B cell (primary cell): Measurements from ENCODE around the gene ZFC3H1. TPM values are rescaled to one million over a fixed set of nuclear protein-coding genes. Genes with fewer than 3 reads are reported as not detected.

Experiments
- ATAC-seq: fragments of 200-7000 bp; cut with Tn5 transposase; one replicate; pipeline ENCODE4 v1.10.0; 2021; ENCODE audit warnings: low read depth, mild to moderate bottlenecking, moderate number of reproducible peaks, moderate library complexity
- CTCF ChIA-PET: fragments of 350-600 bp; sonication (Branson Sonifier 250); formaldehyde crosslinking; loops from one replicate; lab custom pipeline; 2021; ENCODE audit warnings: antibody characterized with exemption, inconsistent platforms; lab: Charles Lee
- POLR2A ChIA-PET: fragments of 350-600 bp; sonication (Branson Sonifier 250); formaldehyde crosslinking; loops from one replicate; lab custom pipeline; 2021; ENCODE audit warnings: antibody characterized with exemption; lab: Charles Lee
- DNase-seq: peaks from one replicate; pipeline ENCODE4 v3.0.0; 2013
- H2AFZ ChIP-seq: 2 replicates; pipeline ENCODE4 v1.6.1; 2012; ENCODE audit warnings: mild to moderate bottlenecking, low read depth, low read length; ENCODE audit not compliant: insufficient read depth, poor library complexity, severe bottlenecking
- H3K27ac ChIP-seq, 2 donors: 1 replicate in 1 of 2; 2 replicates in 1 of 2; pipeline ENCODE4 v1.5.1; 2012 to 2013; ENCODE audit warnings: low read length in 2 of 2, mild to moderate bottlenecking in 2 of 2, moderate library complexity in 1 of 2
- H3K27me3 ChIP-seq, 4 experiments: fragments of 200-600 bp in 1 of 4; sonication (generic) in 1 of 4; replicated peaks in 1 of 4; 1 replicate in 2 of 4; 2 replicates in 2 of 4; pipeline versions ENCODE4 v1.6.1 to v1.7.0; 2013 to 2016; ENCODE audit warnings: low read length in 3 of 4, mild to moderate bottlenecking in 2 of 4, mixed read lengths in 1 of 4, moderate library complexity in 1 of 4; ENCODE audit not compliant: insufficient read depth in 4 of 4, control insufficient read depth in 3 of 4; ENCODE audit errors: control extremely low read depth in 1 of 4
- H3K36me3 ChIP-seq, 2 experiments: replicated peaks in 1 of 2; 1 replicate in 1 of 2; 2 replicates in 1 of 2; pipeline versions ENCODE4 v1.6.1 to v1.7.1; 2013; ENCODE audit warnings: low read length in 1 of 2; ENCODE audit not compliant: insufficient read depth in 2 of 2, control insufficient read depth in 1 of 2; ENCODE audit errors: control extremely low read depth in 1 of 2, extremely low read depth in 1 of 2
- H3K4me1 ChIP-seq, 2 donors: fragments of 200-600 bp in 1 of 2; sonication (generic) in 1 of 2; 1 replicate in 1 of 2; 2 replicates in 1 of 2; pipeline versions ENCODE4 v1.5.1 to v1.6.1; 2013 to 2017; ENCODE audit warnings: low read length in 2 of 2; ENCODE audit not compliant: control insufficient read depth in 2 of 2, insufficient read depth in 2 of 2
- H3K4me2 ChIP-seq: replicated peaks from 2 replicates; pipeline ENCODE3; 2012; ENCODE audit warnings: mild to moderate bottlenecking, low read depth, low read length; ENCODE audit not compliant: poor library complexity, severe bottlenecking
- H3K4me3 ChIP-seq, 5 experiments: fragments of 200-600 bp in 1 of 5; sonication (generic) in 1 of 5; 1 replicate in 3 of 5; 2 replicates in 2 of 5; pipeline versions ENCODE4 v1.5.1 to v1.7.0; 2011 to 2016; ENCODE audit warnings: low read length in 4 of 5, mild to moderate bottlenecking in 4 of 5, low read depth in 2 of 5, control low read depth in 1 of 5, moderate library complexity in 1 of 5; ENCODE audit not compliant: insufficient read depth in 1 of 5; ENCODE audit errors: control extremely low read depth in 1 of 5, extremely low read depth in 1 of 5
- H3K79me2 ChIP-seq: fragments of 200-600 bp; sonication (generic); one replicate; pipeline ENCODE4 v1.6.0; 2016; ENCODE audit warnings: low read length; ENCODE audit not compliant: control insufficient read depth, insufficient read depth
- H3K9ac ChIP-seq: fragments of 200-600 bp; sonication (generic); 2 replicates; pipeline ENCODE4 v1.6.1; 2017; ENCODE audit warnings: mild to moderate bottlenecking, low read length, moderate library complexity
- H3K9me3 ChIP-seq, 3 donors: one replicate each; pipeline versions ENCODE4 v1.6.1 to v1.7.1; 2013; ENCODE audit warnings: low read length in 2 of 3; ENCODE audit not compliant: control insufficient read depth in 2 of 3, insufficient read depth in 1 of 3; ENCODE audit errors: control extremely low read depth in 1 of 3
- H4K20me1 ChIP-seq: 2 replicates; pipeline ENCODE4 v1.6.0; 2012; ENCODE audit warnings: mild to moderate bottlenecking, low read length; ENCODE audit not compliant: insufficient read depth, control insufficient read depth, poor library complexity, severe bottlenecking
- H3K27ac Mint-ChIP-seq: one replicate; pipeline ENCODE4 v1.8.0; 2021; ENCODE audit warnings: mixed read lengths
- H3K27me3 Mint-ChIP-seq: one replicate; pipeline ENCODE4 v1.8.0; 2021; ENCODE audit warnings: mixed read lengths
- H3K4me1 Mint-ChIP-seq: one replicate; pipeline ENCODE4 v1.8.0; 2021; ENCODE audit warnings: mixed read lengths
- H3K4me3 Mint-ChIP-seq: one replicate; pipeline ENCODE4 v1.8.0; 2021; ENCODE audit warnings: mixed read lengths
- H3K9me3 Mint-ChIP-seq: one replicate; pipeline ENCODE4 v1.8.0; 2022; ENCODE audit warnings: mixed read lengths; ENCODE audit not compliant: insufficient read depth
- EZH2 ChIP-seq: IDR thresholded peaks from 2 replicates; pipeline ENCODE4 v1.6.1; 2012; ENCODE audit warnings: borderline replicate concordance, low read depth, mild to moderate bottlenecking, moderate library complexity, low read length; ENCODE audit not compliant: insufficient read depth, poor library complexity, severe bottlenecking
- WGBS: methylation state at CpG from one replicate; pipeline ENCODE4 v1.1.5; 2013; ENCODE audit warnings: missing lambda C conversion rate; ENCODE audit not compliant: insufficient coverage; 5-methylcytosine and 5-hydroxymethylcytosine counted together
- intact Hi-C: fragments of 100-400 bp; cut with micrococcal nuclease; formaldehyde crosslinking; loops from one replicate; pipeline ENCODE4 v1.10.0; 2022
- polyA plus RNA-seq: library from polyadenylated mRNA; depleted of rRNA; stranded (reverse); fragments of >200 nt; gene quantifications from 2 replicates; pipeline ENCODE4 v1.2.3, GENCODE V29; 2012
- total RNA-seq, 2 donors: library from RNA; stranded (reverse); fragments of 120-200 nt in 1 of 2; gene quantifications; 1 replicate in 1 of 2; 2 replicates in 1 of 2; pipeline versions ENCODE4 v1.2.3 to v1.2.4, GENCODE V29; 2013 to 2022
- TF ChIP-seq, protein P1 (sequence below): fragments of 200-600 bp; IDR thresholded peaks from one replicate; pipeline ENCODE4 v1.8.0; 2022; ENCODE audit warnings: antibody characterized with exemption, mild to moderate bottlenecking

ZFC3H1 gene
- total and polyA plus RNA-seq, 2 donors (not counting 1 experiment from before 2014, with no cell fraction given), result 55.9 to 141 TPM

DNA sequence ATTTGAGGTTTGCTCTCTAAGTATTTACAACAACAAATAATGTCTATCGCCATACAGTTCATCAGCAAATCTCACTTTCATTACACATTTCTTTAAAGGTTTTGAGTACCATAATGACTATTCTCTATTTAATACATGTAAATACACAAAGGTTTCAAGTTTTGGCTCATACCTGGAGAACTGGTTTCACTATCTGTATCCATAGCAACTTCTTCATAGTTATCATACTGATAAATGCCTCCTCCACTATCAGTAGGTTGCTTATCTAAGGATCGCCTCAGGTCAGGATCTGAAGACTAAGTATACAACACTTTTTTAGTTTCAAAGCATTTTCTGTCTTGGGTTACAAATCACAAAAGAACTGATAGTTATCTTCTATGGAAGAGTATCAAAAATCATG is 21.4 kb downstream of the ZFC3H1 start:
- H3K4me2 ChIP-seq, result no peak overlapping the region
- no peak for TF ChIP-seq EZH2
- TF ChIP-seq, protein P1, sequence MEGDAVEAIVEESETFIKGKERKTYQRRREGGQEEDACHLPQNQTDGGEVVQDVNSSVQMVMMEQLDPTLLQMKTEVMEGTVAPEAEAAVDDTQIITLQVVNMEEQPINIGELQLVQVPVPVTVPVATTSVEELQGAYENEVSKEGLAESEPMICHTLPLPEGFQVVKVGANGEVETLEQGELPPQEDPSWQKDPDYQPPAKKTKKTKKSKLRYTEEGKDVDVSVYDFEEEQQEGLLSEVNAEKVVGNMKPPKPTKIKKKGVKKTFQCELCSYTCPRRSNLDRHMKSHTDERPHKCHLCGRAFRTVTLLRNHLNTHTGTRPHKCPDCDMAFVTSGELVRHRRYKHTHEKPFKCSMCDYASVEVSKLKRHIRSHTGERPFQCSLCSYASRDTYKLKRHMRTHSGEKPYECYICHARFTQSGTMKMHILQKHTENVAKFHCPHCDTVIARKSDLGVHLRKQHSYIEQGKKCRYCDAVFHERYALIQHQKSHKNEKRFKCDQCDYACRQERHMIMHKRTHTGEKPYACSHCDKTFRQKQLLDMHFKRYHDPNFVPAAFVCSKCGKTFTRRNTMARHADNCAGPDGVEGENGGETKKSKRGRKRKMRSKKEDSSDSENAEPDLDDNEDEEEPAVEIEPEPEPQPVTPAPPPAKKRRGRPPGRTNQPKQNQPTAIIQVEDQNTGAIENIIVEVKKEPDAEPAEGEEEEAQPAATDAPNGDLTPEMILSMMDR, result no peak
- no peak overlapping the region for H3K27ac ChIP-seq
- peaks cover 0 to 3% of the 10 kb centered on the region in 2 donors for H3K4me1 ChIP-seq
- ChIA-PET CTCF (interaction anchor here (1.0 kb wide), 1 partner anchor 105 kb away, joined by 8 read pairs; no protein-coding TSS in a partner anchor), POLR2A (interaction anchor here (0.8 kb wide), 1 partner anchor 105 kb away, joined by 3 read pairs; no protein-coding TSS in a partner anchor)
- no peak overlapping the region for H3K9ac ChIP-seq
- Mint-ChIP-seq H3K4me3 (no peak overlapping the region), H3K27ac (no peak overlapping the region), H3K4me1 (peaks cover 10% of the 10 kb centered on the region), H3K27me3 (no peaks in the 10 kb centered on the region), H3K9me3 (no peaks in the 10 kb centered on the region)
- H3K4me3 ChIP-seq, result no peak overlapping the region
- H3K27me3 ChIP-seq, result no peaks in the 10 kb centered on the region
- ATAC-seq (no peak), DNase-seq (no peak)
- WGBS, result no CpG with 5 or more reads among the region's 2 CpGs
- intact Hi-C loops, result no loop called here
- peaks cover 22% of the 10 kb centered on the region for H3K79me2 ChIP-seq
- H2AFZ ChIP-seq, result no peak overlapping the region
- H3K36me3 ChIP-seq, result peaks cover 18 to 81% of the 10 kb centered on the region in 2 experiments
- no peaks in the 10 kb centered on the region for H3K9me3 ChIP-seq
- H4K20me1 ChIP-seq, result no peaks in the 10 kb centered on the region

GRCh38 chr12:71641390-71641789 is 22.3 kb downstream of the ZFC3H1 start:
- Mint-ChIP-seq H3K4me3 (no peak overlapping the region), H3K27me3 (no peaks in the 10 kb centered on the region), H3K4me1 (peaks cover 10% of the 10 kb centered on the region), H3K27ac (peak overlapping the region; percentile 41), H3K9me3 (no peaks in the 10 kb centered on the region)
- Histone ChIP-seq H3K9ac (no peak overlapping the region), H3K27me3 (no peaks in the 10 kb centered on the region), H3K36me3 (peaks cover 15 to 78% of the 10 kb centered on the region in 2 experiments), H3K79me2 (peaks cover 18% of the 10 kb centered on the region), H3K4me2 (no peak overlapping the region), H3K9me3 (no peaks in the 10 kb centered on the region), H3K4me1 (peaks cover 0 to 3% of the 10 kb centered on the region in 2 donors), H3K4me3 (no peak overlapping the region), H2AFZ (no peak overlapping the region), H4K20me1 (no peaks in the 10 kb centered on the region), H3K27ac (no peak overlapping the region)
- TF ChIP-seq, protein P1, result no peak
- DNase-seq, result no peak
- intact Hi-C loops, result no loop called here
- ATAC-seq, result no peak
- no CpG with 5 or more reads among the region's 2 CpGs for WGBS
- ChIA-PET CTCF (interaction anchor here (0.9 kb wide), 1 partner anchor 57 kb away, joined by 4 read pairs; no protein-coding TSS in a partner anchor), POLR2A (no interaction called here)
